GM21528 (cell line): ENCODE data around the gene NPM1.
"Not testable (repeated sequence)": the region's sequence is repeated elsewhere in the genome, so short reads cannot be mapped to it uniquely, and the experiment has no call there.

Experiments
- ATAC-seq: cut with Tn5 transposase; IDR thresholded peaks from one replicate; pipeline ENCODE4 v1.9.1; 2021; ENCODE audit warnings: mild to moderate bottlenecking, moderate library complexity; ENCODE audit not compliant: unreplicated experiment, low FRiP score

Gene NPM1

DNA sequence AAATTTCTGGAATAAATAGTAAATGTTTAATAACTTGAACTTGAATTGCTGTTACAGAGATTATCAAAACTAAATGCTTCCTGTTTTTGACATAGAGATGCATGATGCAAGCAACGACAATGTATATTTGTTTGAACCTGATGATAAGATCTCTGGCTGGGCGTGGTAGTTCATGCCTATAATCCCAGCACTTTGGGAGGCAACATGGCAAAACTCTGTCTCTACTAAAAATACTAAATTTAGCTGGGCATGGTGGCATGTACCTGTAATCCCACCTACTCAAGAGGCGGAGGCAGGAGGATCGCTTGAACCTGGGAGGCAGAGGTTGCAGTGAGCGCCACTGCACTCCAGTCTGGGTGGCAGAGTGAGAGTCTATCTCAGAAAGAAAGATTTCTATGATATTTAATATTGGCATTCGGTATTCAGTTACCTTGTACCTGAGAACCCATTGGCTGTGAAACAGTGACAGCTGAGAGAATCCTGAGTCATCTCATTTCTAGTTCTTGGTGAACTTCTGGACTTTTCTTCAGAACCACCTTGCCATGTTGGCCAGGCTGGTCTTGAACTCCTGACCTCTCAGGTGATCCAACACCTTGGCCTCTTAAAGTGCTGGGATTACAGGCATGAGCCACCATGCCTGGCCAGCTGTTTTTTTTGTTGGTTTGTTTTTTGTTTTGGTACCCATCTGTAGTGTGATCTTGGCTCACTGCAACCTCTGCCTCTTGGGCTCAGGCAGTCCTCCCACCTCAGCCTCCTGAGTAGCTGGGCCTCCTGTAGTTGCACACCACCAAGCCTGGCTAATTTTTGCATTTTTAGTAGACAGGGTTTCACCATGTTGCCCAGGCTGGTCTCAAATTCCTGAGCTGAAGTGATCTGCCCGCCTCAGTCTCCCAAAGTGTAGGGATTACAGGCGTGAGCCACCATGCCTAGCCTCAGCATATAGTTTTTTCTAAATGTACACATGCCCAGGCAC lies 21.8 kb downstream of the NPM1 start:
- no peak for ATAC-seq

DNA sequence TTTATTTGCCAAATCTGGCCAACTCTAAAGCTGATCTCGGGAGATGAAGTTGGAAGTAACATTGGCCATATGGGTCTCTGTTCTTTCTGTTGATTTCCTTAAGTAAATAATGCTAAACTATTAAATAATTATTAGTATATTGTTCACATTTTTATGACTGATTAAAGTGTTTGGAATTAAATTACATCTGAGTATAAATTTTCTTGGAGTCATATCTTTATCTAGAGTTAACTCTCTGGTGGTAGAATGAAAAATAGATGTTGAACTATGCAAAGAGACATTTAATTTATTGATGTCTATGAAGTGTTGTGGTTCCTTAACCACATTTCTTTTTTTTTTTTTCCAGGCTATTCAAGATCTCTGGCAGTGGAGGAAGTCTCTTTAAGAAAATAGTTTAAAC lies 22.5 kb downstream of the NPM1 start:
- no peak for ATAC-seq

GRCh38 chr5:171412186-171412585 lies 24.5 kb downstream of the NPM1 start:
- no peak for ATAC-seq

DNA sequence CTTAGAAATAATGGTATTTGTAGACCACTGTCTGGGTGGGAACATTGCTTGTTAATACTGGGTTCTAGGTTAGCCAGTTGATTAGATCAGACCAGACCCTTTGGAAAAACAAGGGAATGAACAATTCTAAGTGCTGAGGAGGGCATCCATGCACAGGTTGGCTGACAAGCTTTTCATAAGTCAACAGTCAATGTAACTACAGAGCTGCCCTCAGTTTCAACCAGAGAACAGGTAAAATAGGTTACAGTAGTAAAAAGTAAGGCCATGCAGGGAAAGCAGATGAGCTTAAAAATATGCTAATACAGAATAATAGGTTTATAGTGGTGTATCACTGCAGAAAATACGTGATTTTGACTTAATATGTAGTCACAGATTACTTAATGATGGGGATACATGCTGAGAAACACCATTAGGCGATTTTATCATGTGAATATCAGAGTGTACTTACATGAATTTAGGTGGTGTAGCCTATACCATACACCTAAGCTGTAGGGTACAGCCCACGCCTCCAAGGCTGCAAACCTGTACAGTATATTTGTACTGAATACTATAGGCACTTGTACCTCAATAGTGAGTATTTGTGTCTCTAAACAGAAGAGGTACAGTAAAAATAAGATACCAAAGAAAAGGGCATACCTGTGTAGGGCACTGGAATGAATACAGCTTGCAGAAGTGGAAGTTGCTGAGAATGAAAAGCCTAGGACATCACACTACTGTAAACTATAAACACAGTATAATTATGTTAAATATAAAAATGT lies 25.7 kb downstream of the NPM1 start:
- no peak for ATAC-seq

DNA sequence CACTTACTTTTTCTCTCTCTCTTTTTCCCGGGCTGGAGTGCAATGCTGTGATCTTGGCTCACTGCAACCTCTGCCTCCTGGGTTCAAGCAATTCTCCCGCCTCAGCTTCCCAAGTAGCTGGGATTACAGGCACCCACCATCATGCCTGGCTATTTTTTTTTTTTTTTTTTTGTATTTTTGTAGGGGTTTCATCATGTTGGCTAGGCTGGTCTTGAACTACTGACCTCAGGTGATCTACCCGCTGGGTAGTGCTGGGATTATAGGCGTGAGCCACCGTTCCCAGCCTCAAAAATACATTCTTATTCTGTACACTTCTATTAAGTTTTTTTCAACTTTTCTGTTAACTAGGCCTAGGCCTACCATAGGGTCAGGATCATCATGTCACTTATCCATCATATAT lies 26.3 kb downstream of the NPM1 start:
- ATAC-seq, result not testable (repeated sequence)

DNA sequence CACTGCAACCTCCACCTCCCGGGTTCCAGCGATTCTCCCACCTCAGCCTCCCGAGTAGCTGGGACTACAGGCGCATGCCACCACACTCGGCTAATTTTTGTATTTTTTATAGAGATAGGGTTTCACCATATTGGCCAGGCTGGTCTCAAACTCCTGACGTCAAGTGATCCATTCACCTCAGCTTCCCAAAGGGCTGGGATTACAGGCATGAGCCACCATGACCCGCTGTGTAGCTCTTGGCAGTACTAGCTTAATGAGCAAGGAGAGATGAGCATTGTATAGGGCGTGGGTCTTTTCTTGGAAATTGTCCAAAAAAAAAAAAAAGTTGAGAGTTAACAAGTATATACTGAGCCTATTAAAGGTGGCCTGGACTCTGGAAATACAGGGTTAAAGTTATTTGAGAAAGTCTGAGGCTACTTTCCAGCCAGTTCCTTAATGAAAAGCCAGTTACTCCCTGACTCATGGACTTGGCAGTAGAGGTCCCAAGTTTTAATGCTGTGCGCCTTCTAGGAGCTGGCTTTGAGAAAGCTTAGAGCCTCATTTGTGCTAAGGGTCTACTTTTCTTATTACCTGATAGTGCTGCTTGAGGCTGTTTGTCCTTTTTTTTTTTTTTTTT lies 27.6 kb downstream of the NPM1 start:
- ATAC-seq, result no peak

DNA sequence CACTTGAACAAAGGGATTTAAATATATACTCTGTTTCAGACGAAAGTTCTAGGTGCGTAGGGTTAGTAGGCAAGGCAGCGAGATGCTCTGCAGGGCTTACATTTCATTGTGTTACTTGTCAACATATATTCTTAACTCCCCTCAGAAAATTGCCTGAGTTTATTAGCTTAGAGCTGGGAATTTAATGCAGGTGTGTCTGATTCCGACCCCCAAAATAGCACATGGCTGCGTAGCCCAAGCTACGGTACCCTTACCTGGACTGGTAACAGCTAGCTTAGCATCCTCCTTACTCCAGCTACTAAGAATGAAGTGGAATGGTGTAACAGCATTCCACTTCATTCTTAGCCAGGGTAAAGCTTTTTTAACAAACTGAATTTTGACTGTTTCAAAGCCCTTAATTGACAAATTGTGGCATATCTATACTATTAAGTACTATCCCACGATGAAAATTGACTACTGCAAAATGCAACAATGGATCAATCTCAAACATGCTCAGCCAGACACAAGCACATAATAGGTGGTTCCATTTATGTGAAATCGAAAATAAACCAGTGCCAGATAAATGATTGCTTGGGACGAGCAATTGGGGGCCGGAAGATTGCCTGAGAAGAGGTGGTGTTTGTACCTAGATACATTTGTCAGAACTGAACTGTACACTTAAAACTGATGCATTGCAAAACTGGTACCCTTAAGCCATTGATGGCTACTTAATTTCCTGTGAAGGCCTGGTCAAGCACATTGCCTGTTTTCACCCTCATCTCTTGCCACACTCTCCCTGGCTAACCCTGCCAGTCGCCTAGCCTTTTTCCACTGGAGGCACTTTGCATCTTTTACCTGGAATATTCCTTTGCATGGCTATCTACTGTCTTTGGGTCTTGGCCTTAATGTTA lies 28.8 kb downstream of the NPM1 start:
- ATAC-seq, result no peak

- peak; percentile 70 for ATAC-seq
Observed at GRCh38 chr5:171418316-171418981, 30.8 kb downstream of the NPM1 start.

DNA sequence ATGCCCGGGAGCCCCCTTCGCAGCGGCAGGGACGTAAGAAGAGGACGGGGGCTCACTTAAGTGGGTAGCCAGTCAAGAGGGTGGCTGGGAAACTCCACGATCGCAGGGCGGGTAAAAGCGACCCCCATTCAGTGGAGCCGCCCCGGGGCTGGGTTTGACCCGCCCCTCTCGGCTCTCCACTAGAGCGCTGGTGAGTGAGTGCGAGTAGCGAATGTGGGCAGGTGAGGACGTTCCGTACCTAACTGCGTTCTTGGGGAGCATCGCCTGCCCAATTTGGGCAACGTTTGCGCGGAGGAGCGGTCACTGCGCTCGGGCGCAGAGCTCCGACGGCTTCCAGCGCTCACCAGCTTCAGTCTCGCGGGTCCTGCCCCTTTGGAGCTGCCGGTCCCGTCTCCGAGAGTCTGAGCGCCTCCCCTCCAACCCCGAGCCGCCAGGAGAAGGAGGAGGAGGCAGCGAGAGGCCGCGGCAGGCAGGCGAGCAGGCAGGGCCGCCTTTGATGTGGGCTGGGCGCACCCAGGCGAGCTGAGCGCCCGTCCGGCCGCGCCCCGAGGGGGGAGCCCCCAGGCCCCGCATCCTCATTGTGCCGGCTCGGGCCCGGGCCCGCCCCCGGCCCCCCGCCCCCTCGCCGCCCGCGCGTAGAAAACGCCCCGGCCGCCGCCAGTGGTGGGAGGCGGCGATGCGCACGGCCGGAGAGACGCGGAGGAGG lies 31.5 kb downstream of the NPM1 start, which contains the start of gene FGF18:
Gene FGF18, plus strand, starts transcription at position 666 of the 706 bp plus-strand sequence. CDS start 553 bp downstream, outside the sequence.
- peak; percentile 45 for ATAC-seq

DNA sequence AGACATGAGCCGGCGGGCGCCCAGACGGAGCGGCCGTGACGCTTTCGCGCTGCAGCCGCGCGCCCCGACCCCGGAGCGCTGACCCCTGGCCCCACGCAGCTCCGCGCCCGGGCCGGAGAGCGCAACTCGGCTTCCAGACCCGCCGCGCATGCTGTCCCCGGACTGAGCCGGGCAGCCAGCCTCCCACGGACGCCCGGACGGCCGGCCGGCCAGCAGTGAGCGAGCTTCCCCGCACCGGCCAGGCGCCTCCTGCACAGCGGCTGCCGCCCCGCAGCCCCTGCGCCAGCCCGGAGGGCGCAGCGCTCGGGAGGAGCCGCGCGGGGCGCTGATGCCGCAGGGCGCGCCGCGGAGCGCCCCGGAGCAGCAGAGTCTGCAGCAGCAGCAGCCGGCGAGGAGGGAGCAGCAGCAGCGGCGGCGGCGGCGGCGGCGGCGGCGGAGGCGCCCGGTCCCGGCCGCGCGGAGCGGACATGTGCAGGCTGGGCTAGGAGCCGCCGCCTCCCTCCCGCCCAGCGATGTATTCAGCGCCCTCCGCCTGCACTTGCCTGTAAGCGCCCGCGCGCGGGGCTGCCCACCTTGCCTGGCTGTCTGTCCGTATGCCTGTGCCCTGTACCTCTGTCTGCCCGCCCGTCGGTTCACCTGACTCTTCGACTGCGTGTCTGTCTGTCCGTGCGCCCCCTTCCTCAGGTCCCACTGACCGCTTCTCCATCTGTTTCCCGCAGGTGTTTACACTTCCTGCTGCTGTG lies 32.2 kb downstream of the NPM1 start:
- peak; percentile 42 for ATAC-seq

- no peak for ATAC-seq
Observed at GRCh38 chr5:171420431-171421241, 33.0 kb downstream of the NPM1 start.

DNA sequence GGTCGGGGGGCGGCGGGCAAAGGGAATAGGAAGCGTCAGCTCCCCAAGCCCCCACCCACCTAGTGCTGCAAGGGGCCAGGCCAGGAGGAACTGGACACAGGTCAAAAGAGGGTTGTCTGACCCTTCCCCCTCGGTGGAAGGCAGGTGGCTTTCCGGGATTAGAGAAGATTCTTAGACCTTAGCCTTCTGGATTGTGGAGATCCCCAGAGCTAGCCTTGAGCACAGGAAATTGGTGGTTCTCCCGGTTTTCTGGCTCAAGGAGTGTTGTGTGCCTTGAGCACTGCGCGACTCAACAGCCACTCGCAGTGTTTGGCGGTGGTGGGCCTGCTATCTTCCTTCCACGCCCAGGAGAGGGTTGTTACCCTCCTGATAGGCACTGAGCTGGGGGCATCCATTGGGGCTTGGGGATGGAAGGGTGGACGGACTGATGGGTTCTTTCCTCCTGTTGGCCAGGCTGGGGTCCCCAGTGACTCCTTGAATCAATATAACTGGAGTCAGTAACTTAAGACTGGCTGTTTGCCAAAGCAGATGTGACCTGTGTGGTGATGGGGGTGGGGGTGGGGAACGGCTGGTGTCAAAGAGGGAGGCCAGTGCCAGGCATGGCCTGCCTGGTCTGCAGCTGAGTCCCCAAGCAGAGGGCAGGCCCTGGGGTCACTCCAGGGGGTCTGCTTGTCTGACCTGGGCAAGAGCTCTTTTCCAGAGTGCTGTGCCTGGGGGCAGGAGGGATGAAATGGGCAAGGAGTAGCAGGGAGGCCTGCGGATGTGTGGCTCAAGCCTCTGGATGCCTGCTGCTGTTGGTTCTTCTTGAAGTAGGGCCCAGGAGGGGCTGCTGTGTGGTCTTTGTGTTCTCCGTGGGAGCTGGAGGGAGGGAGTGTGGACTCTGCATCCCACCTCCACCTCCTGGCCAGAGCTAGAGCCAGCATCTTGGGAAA lies 33.9 kb downstream of the NPM1 start:
- no peak for ATAC-seq

- ATAC-seq, result no peak
Observed at GRCh38 chr5:171422495-171422894, 34.8 kb downstream of the NPM1 start.

DNA sequence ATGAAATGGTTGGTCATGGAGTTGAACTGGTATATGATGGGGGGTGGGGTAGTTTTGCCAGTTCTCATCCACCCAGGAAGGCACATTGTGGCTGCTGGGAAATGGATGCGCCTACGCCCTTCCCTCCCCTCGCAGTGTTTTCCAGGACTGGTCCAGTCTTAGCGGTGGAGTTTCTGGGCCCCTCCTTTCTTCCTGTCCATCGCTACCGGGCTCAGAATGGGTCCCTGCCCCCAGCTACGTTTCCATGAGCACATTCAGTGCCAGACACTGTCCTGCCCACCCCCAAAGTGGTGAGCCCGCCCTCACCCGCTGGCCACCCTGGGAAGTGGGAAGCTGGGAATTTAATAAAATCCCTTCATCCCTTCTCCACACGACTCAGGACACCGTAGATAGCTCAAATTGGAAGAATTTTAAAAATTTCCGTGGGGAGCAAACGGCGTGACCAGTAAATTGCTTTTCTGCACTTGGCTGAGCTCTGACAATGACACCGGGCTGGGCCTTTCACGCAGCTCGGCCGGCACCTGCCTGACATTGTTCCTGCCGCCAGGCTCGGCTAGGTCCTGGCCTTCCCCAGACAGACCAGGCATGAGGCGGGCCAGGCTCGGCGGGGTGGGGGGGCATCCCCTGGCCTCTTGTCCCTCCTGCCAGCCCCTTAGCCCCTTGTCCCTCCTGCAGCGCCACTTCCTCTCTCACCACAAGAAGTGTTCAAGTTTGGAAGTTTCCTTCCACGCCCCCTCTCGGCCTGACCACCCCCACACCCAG lies 35.4 kb downstream of the NPM1 start:
- ATAC-seq, result no peak

DNA sequence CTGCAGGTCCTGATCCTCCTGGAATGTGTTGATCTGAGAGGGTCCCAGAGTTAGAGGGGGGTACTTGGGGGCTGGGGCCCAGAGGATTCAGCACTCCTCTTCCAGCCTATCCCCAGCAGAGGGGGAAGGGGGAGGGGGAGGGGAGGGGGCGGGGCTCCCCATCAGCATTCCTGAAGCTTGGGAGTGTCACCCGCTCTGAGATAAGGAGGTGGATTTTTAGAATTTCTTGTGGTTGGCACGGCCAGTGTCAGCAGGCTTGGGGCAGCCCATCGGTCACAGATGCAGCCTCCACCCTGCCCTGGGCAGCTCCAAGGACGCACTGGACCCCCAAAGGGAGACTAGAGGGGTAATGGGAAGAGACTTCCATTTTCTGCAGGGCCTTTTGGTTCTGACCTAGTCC lies 37.1 kb downstream of the NPM1 start:
- ATAC-seq, result no peak
